HPDE6-E6E7 (cell line): ENCODE results near the gene SBNO2.
"Not testable (repeated sequence)": the region's sequence is repeated elsewhere in the genome, so short reads cannot be mapped to it uniquely, and the experiment has no call there.

Source experiments
- DNase-seq: peaks from one replicate; pipeline ENCODE4 v3.0.0; 2011; ENCODE audit warnings: missing footprints; ENCODE audit errors: extremely low spot score

Gene SBNO2

GRCh38 chr19:1118999-1119398 lies 55.1 kb downstream of the SBNO2 start:
- no peak for DNase-seq

- no peak for DNase-seq
These were observed 56.4 kb downstream of the SBNO2 start for GRCh38 chr19:1117654-1118053.

GRCh38 chr19:1116726-1117581 lies 57.1 kb downstream of the SBNO2 start:
- DNase-seq: no peak

- no peak for DNase-seq
These were observed 58.2 kb downstream of the SBNO2 start for GRCh38 chr19:1115646-1116420.

GRCh38 chr19:1114728-1115127 lies 59.3 kb downstream of the SBNO2 start:
- DNase-seq: not testable (repeated sequence)

GRCh38 chr19:1113986-1114483 lies 60.0 kb downstream of the SBNO2 start:
- no peak for DNase-seq

GRCh38 chr19:1113030-1113985 lies 60.8 kb downstream of the SBNO2 start:
- no peak for DNase-seq

GRCh38 chr19:1112268-1113029 lies 61.6 kb downstream of the SBNO2 start:
- no peak for DNase-seq

GRCh38 chr19:1111641-1112267 lies 62.3 kb downstream of the SBNO2 start:
- DNase-seq: no peak

- no peak for DNase-seq
These were observed 63.0 kb downstream of the SBNO2 start for GRCh38 chr19:1110809-1111640.

GRCh38 chr19:1109697-1110671 lies 64.1 kb downstream of the SBNO2 start:
- DNase-seq: no peak

- DNase-seq: no peak
These were observed 65.0 kb downstream of the SBNO2 start for GRCh38 chr19:1109032-1109551.

GRCh38 chr19:1108291-1109031 lies 65.6 kb downstream of the SBNO2 start:
- no peak for DNase-seq

- DNase-seq: no peak
These were observed 66.3 kb downstream of the SBNO2 start for GRCh38 chr19:1107661-1108261.

- no peak for DNase-seq
These were observed 67.0 kb downstream of the SBNO2 start for GRCh38 chr19:1106841-1107660.
